ENCODE data around the gene DYRK4.

The DYRK4 gene

DNA sequence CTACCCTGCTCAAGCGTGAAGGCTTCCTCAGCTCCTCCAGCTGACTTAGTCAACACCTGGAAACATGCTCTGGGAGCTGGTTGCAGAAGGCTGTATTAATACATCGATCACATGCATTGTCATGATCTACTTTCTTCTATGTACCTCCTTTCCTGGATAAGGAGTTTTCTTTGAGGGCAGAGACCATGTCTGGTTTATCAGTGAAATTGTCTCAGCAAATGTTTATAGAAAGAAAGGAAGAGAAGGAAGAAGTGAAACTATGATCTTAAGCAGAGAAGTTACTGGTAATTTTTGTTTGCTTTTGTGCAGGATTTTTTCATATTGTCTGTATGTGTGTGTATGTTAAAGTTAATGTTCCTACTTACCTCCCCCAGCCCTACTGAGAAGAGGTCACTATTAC lies 4.5 kb downstream of the DYRK4 start:
- no peak for DNase-seq

DNA sequence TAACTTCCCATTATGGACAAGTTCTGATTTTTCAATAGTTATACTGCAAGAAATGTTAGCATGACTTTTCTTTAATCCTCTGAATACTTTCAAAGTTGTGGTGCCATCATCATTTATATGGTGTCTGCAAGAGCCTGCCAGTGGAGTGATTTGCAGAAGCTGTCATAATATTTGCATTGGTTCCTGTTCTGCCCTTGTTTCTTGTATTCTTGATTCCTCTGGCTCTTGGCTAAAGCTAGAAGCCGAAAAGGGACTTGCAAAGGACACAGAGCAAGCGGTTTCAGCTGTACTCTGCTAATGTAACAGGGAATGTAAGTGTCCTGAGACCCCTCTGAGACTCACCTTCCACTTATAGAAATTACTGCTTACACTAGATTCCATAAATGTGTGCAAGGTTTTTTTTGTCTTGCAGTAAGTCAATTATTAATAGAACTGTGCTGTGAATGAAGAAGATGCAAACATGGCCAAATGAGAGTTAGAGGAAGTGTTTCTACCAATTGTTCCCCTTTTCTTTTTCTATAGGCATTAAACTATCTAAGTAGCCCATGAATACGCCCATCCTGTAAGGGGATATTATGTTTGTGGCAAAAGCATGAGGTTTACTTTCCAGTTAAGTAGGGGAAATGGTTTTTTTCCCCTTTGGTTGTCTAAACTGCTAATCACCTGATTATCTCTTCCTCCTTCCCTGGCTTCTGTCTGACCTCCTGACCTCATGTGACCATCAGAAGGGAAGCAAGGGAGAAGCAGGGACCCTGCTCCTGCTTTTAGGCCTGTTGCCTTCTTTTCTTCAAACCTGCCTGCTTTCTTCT lies 5.3 kb downstream of the DYRK4 start:
- no peak for DNase-seq

DNA sequence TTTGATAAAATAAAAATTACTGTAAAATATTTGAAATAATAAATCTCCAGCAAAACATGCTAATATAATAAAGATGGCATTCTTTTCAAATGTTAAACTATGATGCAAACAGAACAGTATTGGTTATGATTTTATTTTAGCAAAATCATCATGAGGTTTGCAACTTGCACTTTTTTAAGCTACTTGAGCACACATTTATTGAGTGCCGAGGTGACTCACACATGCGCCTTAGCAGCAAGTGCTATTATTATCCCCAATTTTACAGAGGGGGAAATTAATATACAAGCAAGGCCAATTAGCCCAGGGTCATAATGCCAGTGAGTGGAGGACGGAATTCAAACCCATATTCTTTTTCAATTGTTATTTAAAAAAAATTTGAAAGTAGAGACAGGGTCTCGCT lies 7.3 kb downstream of the DYRK4 start:
- DNase-seq: no peak

DNA sequence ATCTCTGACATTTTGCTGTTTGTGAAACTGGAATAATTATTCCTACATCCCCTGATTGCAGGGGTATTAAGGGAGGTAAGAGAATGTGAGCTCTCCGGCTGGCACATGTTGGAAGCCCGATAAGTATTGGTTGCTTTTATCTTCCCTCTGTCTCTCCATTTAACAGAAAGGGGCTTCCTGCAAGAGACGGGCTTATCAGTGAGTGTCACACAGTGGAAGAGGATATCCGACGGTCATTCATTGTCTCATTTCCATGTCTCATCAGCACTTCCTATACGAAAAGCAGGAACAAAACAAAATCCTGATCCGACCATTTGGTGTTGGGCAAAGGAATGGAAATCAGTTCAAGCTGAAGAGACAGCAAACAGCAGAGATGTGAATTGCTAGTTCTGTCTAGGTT lies 10.7 kb downstream of the DYRK4 start:
- no peak for DNase-seq

DNA sequence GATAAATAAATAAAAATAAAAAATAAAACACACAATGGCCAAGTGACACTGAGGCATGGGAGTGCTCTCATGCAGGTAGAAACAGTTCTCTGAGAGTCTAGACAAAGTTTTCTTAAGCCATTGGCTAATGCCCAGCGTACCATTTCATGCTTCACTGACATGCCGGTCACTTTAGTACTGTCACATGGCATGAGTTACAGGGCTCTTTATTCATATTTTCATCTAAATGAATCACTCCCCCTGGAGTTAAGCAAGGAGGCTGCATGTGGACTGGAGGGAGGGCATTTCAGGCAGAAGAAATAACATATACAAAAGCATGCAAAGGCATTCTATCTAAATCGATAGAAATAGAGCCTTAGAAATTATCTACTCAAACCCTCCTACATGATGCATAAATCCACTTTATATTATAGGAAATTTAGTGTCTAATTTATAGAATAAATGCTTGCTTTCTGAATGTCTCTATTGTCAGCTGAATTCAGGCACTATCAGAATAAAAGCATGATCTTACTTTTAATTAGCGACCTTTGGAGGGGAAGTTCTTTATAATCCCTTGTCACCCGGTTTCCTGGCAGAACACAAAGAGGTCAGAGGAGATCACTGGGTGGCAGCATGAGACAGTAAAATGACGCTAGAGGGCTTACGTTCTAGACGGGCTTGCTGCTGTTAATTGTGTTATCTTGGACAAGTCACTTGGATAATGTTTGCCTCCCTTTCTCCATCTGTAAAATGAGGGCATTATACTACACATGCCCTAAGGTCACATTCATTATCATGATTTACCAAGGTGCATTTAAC lies 17.5 kb downstream of the DYRK4 start:
- DNase-seq: no peak

DNA sequence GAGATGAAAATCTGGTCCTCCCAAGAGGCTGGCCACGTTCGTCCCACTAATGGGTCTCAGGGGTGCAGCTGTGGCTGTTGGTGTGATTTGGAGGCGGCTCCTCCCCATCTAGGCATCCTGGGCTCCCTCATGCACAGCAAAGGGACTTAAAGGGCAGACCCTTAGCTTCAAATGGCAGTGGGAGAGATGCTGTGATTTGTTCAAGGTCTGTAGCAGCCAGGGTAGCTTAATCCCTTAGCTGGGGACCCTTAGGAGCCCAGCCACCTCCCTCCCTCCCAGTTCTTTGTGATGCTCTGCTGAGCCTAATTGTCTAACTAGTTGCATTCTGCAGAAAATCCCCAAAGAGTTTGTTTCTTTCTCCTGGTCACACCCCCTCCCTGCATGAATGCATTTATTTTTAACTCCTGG lies 18.3 kb downstream of the DYRK4 start:
- DNase-seq: no peak

- no peak for DNase-seq
Observed at GRCh38 chr12:4584281-4584680, 22.3 kb downstream of the DYRK4 start.

GRCh38 chr12:4584896-4585295 lies 22.9 kb downstream of the DYRK4 start:
- no peak for DNase-seq

- no peak for DNase-seq
Observed at GRCh38 chr12:4586500-4586899, 24.5 kb downstream of the DYRK4 start.

DNA sequence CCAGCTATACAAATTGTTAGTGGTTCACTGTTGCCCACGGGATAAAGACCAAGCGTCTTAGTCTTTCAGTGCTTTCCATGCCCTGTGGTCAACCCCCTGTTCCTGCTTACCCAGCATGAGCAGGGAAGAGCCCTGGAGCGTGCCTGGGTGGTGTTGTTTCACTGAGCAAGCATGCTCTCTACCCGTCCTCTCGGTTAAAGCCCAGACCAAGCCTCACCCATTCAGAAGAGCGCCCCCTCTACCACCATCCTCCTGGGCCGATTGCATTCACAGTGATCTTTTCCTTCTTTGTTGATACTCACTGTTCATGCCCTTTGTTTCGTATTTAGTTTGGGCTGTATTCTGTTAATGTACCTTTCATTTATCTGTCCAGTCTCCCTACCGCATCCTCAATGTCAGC lies 25.1 kb downstream of the DYRK4 start:
- DNase-seq: no peak

DNA sequence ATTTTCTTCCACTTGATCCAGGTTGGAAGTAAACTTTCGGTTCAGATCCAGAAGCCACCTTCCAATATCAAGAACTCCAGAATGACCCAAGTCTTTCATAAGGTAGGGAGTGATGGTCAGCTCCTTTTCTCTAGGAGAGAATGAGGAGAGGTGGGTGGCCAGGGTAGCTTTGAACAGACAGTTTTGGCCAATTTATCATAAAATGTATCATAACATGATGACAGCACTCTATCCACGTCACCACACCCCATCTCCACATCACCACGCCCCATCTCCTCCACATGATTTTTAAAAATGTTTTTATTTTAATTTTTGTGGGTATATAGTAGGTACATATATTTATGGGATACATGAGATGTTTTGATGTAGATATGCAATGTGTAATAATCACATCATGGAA lies 26.9 kb downstream of the DYRK4 start:
- no peak for DNase-seq

DNA sequence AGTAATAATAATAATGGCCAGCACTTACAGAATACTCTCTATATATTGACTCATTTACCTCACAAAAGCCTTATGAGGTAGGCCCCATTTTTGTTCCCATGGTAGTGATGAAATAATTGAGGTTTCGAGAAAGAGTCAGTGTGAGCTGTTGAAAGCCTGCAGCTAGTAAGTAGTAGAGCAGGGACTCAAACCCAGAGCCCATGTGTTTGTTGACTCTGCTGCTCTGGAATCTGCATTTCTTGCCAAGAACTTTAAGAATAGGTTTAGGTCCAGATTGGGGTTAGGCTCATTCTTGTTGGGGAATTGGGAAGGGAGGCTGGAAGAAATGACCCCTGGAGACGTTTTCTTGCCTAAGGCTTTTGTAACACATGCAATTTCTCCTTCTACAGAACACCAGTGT lies 27.9 kb downstream of the DYRK4 start:
- no peak for DNase-seq

DNA sequence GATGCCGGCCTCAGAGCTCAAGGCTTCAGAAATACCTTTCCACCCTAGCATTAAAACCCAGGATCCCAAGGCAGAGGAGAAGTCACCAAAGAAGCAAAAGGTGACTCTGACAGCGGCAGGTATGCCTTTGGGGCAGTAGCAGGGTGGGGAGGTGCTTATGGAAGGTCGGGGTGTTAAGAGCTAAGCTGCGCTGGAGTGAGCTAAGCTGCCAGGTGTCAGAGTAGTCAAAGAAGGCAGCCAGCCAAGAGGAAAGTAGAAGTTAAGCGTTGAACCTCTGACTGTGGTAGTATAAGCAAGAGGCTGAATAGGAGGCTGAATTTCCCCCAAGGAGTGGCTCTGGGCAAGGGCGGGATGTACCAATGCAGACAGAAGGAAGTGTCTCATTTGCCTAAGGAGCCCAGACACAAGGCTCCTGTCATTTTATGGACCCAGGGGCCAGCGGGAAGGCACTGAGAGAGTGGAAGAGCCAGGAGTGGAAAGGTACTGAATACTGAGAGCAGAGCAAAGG lies 29.2 kb downstream of the DYRK4 start:
- DNase-seq: no peak

GRCh38 chr12:4595881-4596280 lies 33.9 kb downstream of the DYRK4 start:
- DNase-seq: no peak

GRCh38 chr12:4603421-4603820 lies 41.4 kb downstream of the DYRK4 start:
- no peak for DNase-seq

DNA sequence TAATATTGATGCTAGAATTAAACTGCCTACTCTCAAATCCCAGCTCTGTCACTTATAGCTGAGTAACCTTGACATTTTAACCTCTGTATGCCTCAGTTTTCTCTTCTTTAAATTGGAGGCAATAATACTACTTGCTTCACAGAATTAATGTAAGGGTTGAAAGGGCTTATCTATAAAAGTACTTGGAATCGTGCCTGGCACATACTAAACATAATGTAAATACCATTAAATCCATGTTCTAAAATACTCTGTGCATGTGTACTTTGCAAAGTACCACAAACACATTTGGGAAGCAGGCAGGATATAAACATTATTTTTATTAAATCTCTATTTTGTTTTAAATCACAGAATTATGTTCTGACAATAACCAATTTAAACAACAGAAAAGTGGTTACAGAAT lies 41.9 kb downstream of the DYRK4 start:
- DNase-seq: no peak

GRCh38 chr12:4604684-4605193 lies 42.7 kb downstream of the DYRK4 start:
- peak; percentile 73 for DNase-seq

DNA sequence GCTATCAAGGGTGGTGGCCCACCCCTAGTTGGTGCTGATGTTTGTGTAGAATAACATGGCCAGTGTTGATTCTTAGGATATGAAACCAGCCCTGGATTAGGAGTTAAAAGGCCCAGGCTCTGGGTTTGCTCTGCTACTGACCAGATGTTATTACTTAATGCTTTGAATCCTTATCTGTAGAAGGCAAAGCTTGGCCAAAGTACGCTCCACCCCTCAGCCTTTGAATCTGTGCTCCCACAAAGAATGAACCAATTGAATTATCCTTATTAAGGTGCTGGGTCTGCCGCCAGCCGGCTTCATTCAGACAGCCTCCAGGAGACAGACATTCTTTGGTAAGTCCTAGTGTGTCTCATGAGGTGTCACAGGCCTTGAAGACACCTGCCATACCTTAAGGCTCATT lies 45.0 kb downstream of the DYRK4 start:
- no peak for DNase-seq

- DNase-seq: no peak
Observed at GRCh38 chr12:4609071-4609470, 47.1 kb downstream of the DYRK4 start.

DNA sequence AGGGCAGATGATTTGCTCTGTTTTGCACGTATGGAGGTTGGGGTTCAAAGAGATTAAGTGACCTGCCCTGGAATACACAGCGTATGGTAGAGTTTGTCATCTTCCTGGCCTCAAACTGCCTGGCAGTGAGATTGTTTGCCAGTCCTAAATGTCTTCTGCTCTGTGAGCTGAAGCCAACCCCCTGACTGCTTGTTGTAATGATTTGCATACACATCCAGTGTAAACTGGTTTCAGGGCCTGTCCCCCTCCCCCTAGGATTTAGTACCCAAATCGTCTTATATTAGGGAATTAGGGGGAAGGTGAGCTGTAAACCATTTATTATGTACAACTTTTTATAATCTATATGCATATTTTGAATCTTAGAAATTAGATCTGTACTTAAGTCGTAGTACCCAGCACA lies 48.5 kb downstream of the DYRK4 start:
- DNase-seq: no peak

- DNase-seq: no peak
Observed at GRCh38 chr12:4615667-4616066, 53.7 kb downstream of the DYRK4 start.

DNA sequence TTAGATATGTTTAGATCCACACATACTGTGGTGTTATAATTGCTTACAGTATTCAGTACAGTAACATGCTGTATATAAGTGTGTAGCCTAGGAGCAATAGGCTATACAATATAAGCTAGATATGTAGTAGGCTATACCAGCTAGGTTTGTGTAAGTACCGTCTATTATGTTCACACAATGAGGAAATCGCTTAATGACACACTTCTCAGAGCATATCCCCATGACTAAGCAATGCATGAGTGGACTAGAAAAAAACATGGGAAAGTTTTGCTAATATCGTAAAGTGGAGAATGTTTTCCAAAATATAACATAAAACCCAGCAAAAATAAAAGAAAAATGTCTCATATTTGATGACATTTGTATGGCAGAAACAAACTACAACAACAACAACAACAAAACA lies 59.5 kb downstream of the DYRK4 start:
- no peak for DNase-seq

GRCh38 chr12:4626543-4626942 lies 64.5 kb downstream of the DYRK4 start:
- DNase-seq: no peak

- DNase-seq: no peak
Observed at GRCh38 chr12:4628406-4628805, 66.4 kb downstream of the DYRK4 start.
